Measurements from ENCODE around the gene TRRAP.
"Not testable (repeated sequence)": the region's sequence is repeated elsewhere in the genome, so short reads cannot be mapped to it uniquely, and the experiment has no call there.

TRRAP gene

GRCh38 chr7:99030457-99030856 is 152.1 kb downstream of the TRRAP start:
- no peak for DNase-seq (ENCODE audit: low read depth)

- no peak for DNase-seq (ENCODE audit: low read depth)
Measured at GRCh38 chr7:99030951-99031350, 152.6 kb downstream of the TRRAP start.

- DNase-seq (ENCODE audit: low read depth), result no peak
Measured at GRCh38 chr7:99031496-99031895, 153.2 kb downstream of the TRRAP start.

- no peak for DNase-seq (ENCODE audit: low read depth)
Measured at GRCh38 chr7:99032928-99033327, 154.6 kb downstream of the TRRAP start.

- DNase-seq (ENCODE audit: low read depth), result no peak
Measured at GRCh38 chr7:99033765-99034164, 155.4 kb downstream of the TRRAP start.

- DNase-seq (ENCODE audit: low read depth), result no peak
Measured at GRCh38 chr7:99034932-99035722, 156.8 kb downstream of the TRRAP start.

- no peak for DNase-seq (ENCODE audit: low read depth)
Measured at GRCh38 chr7:99035723-99036545, 157.6 kb downstream of the TRRAP start.

- peak; percentile 39 for DNase-seq (ENCODE audit: low read depth)
Measured at GRCh38 chr7:99036546-99037111, 158.3 kb downstream of the TRRAP start.

GRCh38 chr7:99037327-99037940 is 159.1 kb downstream of the TRRAP start:
- no peak for DNase-seq (ENCODE audit: low read depth)

- DNase-seq (ENCODE audit: low read depth), result no peak
Measured at GRCh38 chr7:99038086-99038855, 159.9 kb downstream of the TRRAP start.

GRCh38 chr7:99039384-99039891 is 161.1 kb downstream of the TRRAP start:
- no peak for DNase-seq (ENCODE audit: low read depth)

GRCh38 chr7:99040104-99040958 is 162.0 kb downstream of the TRRAP start:
- peak; percentile 83 for DNase-seq (ENCODE audit: low read depth)

GRCh38 chr7:99041526-99041925 is 163.2 kb downstream of the TRRAP start:
- DNase-seq (ENCODE audit: low read depth), result no peak

GRCh38 chr7:99042957-99043356 is 164.6 kb downstream of the TRRAP start:
- DNase-seq (ENCODE audit: low read depth), result peak; percentile 6

- DNase-seq (ENCODE audit: low read depth), result not testable (repeated sequence)
Measured at GRCh38 chr7:99044858-99045257, 166.5 kb downstream of the TRRAP start.

GRCh38 chr7:99046262-99046661 is 167.9 kb downstream of the TRRAP start:
- DNase-seq (ENCODE audit: low read depth), result not testable (repeated sequence)

- no peak for DNase-seq (ENCODE audit: low read depth)
Measured at GRCh38 chr7:99046722-99047121, 168.4 kb downstream of the TRRAP start.

GRCh38 chr7:99047526-99048077 is 169.3 kb downstream of the TRRAP start:
- DNase-seq (ENCODE audit: low read depth), result no peak

GRCh38 chr7:99050971-99051370 is 172.6 kb downstream of the TRRAP start:
- DNase-seq (ENCODE audit: low read depth), result no peak

- DNase-seq (ENCODE audit: low read depth), result no peak
Measured at GRCh38 chr7:99054781-99055180, 176.4 kb downstream of the TRRAP start.

All from ELR (cell line).